Middle frontal gyrus (tissue), 1 donor: Measurements from ENCODE around the gene WDR37.
"Not testable (repeated sequence)": the region's sequence is repeated elsewhere in the genome, so short reads cannot be mapped to it uniquely, and the experiment has no call there.

Experiments
- DNase-seq: peaks from one replicate; pipeline ENCODE4 v3.0.0-alpha.2; 2015; ENCODE audit warnings: low spot score; ENCODE audit errors: extremely low spot score

WDR37 gene

GRCh38 chr10:1104971-1105370 is 48.8 kb downstream of the WDR37 start:
- DNase-seq, result no peak

- no peak for DNase-seq
Observed at GRCh38 chr10:1107004-1107403, 50.8 kb downstream of the WDR37 start.

GRCh38 chr10:1107679-1108078 is 51.5 kb downstream of the WDR37 start:
- no peak for DNase-seq

- peak; percentile 59 for DNase-seq
Observed at GRCh38 chr10:1109795-1110673, 53.8 kb downstream of the WDR37 start.

GRCh38 chr10:1110674-1111119 is 54.5 kb downstream of the WDR37 start:
- DNase-seq, result no peak

GRCh38 chr10:1114315-1114714 is 58.1 kb downstream of the WDR37 start:
- no peak for DNase-seq

GRCh38 chr10:1114719-1115606 is 58.8 kb downstream of the WDR37 start:
- DNase-seq, result no peak

GRCh38 chr10:1115607-1115955 is 59.4 kb downstream of the WDR37 start:
- DNase-seq, result no peak

GRCh38 chr10:1116051-1116450 is 59.9 kb downstream of the WDR37 start:
- DNase-seq, result no peak

GRCh38 chr10:1116696-1117280 is 60.6 kb downstream of the WDR37 start:
- DNase-seq, result no peak

GRCh38 chr10:1117651-1118050 is 61.5 kb downstream of the WDR37 start:
- no peak for DNase-seq

- not testable (repeated sequence) for DNase-seq
Observed at GRCh38 chr10:1118318-1118717, 62.1 kb downstream of the WDR37 start.

GRCh38 chr10:1119027-1119426 is 62.8 kb downstream of the WDR37 start:
- DNase-seq, result no peak

GRCh38 chr10:1119501-1119900 is 63.3 kb downstream of the WDR37 start:
- no peak for DNase-seq

- DNase-seq, result no peak
Observed at GRCh38 chr10:1120306-1120705, 64.1 kb downstream of the WDR37 start.

GRCh38 chr10:1120801-1121211 is 64.6 kb downstream of the WDR37 start:
- no peak for DNase-seq

- no peak for DNase-seq
Observed at GRCh38 chr10:1121271-1121970, 65.2 kb downstream of the WDR37 start.

- DNase-seq, result no peak
Observed at GRCh38 chr10:1122349-1122748, 66.2 kb downstream of the WDR37 start.

- DNase-seq, result no peak
Observed at GRCh38 chr10:1123198-1123597, 67.0 kb downstream of the WDR37 start.

GRCh38 chr10:1123972-1124371 is 67.8 kb downstream of the WDR37 start:
- no peak for DNase-seq

- no peak for DNase-seq
Observed at GRCh38 chr10:1124796-1125195, 68.6 kb downstream of the WDR37 start.
